Keratinocyte (primary cell): ENCODE measurements around the gene DUSP16. TPM values are rescaled to one million over a fixed set of nuclear protein-coding genes. Genes with fewer than 3 reads are reported as not detected.

ENCODE experiments used
- DNase-seq: peaks from one replicate; pipeline ENCODE4 v3.0.0-alpha.2; 2011; ENCODE audit warnings: low read depth, missing footprints, low spot score
- FAIRE-seq: peaks from 2 replicates; lab custom pipeline; 2011; peaks lifted over from hg19 to GRCh38; lab: Jason Lieb, UNC
- H2AFZ ChIP-seq: 2 replicates; pipeline ENCODE4 v1.6.0; 2012; ENCODE audit warnings: low read length, control low read depth, inconsistent platforms; ENCODE audit not compliant: control insufficient read depth
- H3K27ac ChIP-seq: 2 replicates; pipeline ENCODE4 v1.5.1; 2011; ENCODE audit warnings: low read length; ENCODE audit not compliant: control insufficient read depth, insufficient read depth
- H3K27me3 ChIP-seq: 3 replicates; pipeline ENCODE4 v1.6.0; 2011; ENCODE audit warnings: low read length; ENCODE audit not compliant: control insufficient read depth, insufficient read depth; ENCODE audit errors: extremely low read depth
- H3K36me3 ChIP-seq, 2 experiments: 2 replicates in 1 of 2; 3 replicates in 1 of 2; pipeline ENCODE4 v1.5.1; 2011; ENCODE audit warnings: low read length in 2 of 2, mild to moderate bottlenecking in 1 of 2; ENCODE audit not compliant: control insufficient read depth in 2 of 2, insufficient read depth in 2 of 2; ENCODE audit errors: extremely low read depth in 1 of 2
- H3K4me1 ChIP-seq: 3 replicates; pipeline ENCODE4 v1.5.1; 2011; ENCODE audit warnings: low read length; ENCODE audit not compliant: control insufficient read depth, insufficient read depth; ENCODE audit errors: extremely low read depth
- H3K4me2 ChIP-seq: 3 replicates; pipeline ENCODE4 v1.6.0; 2011; ENCODE audit warnings: low read depth, low read length; ENCODE audit not compliant: control insufficient read depth, insufficient read depth; ENCODE audit errors: extremely low read depth
- H3K4me3 ChIP-seq, 3 experiments: fragments of 200-600 bp in 1 of 3; sonication (generic) in 1 of 3; 2 replicates in 2 of 3; 3 replicates in 1 of 3; pipeline ENCODE4 v1.5.1; 2011 to 2016; ENCODE audit warnings: low read length in 3 of 3, mild to moderate bottlenecking in 3 of 3, control low read depth in 2 of 3, inconsistent platforms in 1 of 3, low read depth in 1 of 3, mixed read lengths in 1 of 3, mixed run types in 1 of 3, moderate library complexity in 1 of 3; ENCODE audit not compliant: control insufficient read depth in 2 of 3, insufficient read depth in 2 of 3; ENCODE audit errors: extremely low read depth in 1 of 3
- H3K79me2 ChIP-seq: 2 replicates; pipeline ENCODE4 v1.6.0; 2012; ENCODE audit warnings: low read length; ENCODE audit not compliant: control insufficient read depth, insufficient read depth
- H3K9ac ChIP-seq: 3 replicates; pipeline ENCODE4 v1.6.0; 2011; ENCODE audit warnings: low read length; ENCODE audit not compliant: control insufficient read depth, insufficient read depth; ENCODE audit errors: extremely low read depth
- H3K9me1 ChIP-seq: 3 replicates; pipeline ENCODE4 v1.6.0; 2011; ENCODE audit warnings: low read length; ENCODE audit not compliant: control insufficient read depth, insufficient read depth; ENCODE audit errors: extremely low read depth
- H3K9me3 ChIP-seq: 2 replicates; pipeline ENCODE4 v1.5.1; 2012; ENCODE audit warnings: low read depth, low read length; ENCODE audit not compliant: control insufficient read depth
- H4K20me1 ChIP-seq: 3 replicates; pipeline ENCODE4 v1.6.0; 2011; ENCODE audit warnings: low read length; ENCODE audit not compliant: control insufficient read depth, insufficient read depth; ENCODE audit errors: extremely low read depth
- EZH2 ChIP-seq: IDR thresholded peaks from one replicate; pipeline ENCODE4 v1.6.1; 2012; ENCODE audit warnings: inconsistent platforms, mild to moderate bottlenecking, low read length, moderate library complexity
- dilution Hi-C: fragments of 300-500 bp; cut with MboI; formaldehyde crosslinking; loops from one replicate; pipeline ENCODE4 v1.7.0; 2020; ENCODE audit warnings: low sequenced_read_pairs; ENCODE audit not compliant: extremely low pct_ligation_motif_present
- polyA plus RNA-seq, 5 experiments: library from polyadenylated mRNA; depleted of rRNA in 3 of 5; stranded (reverse) in 3 of 5; stranded (forward) in 1 of 5; unstranded in 1 of 5; fragments of >200 nt; gene quantifications; 1 replicate in 1 of 5; 2 replicates in 3 of 5; 3 replicates in 1 of 5; pipeline versions ENCODE4 v1.2.1 to v1.2.3, GENCODE V29; 2011 to 2012; ENCODE audit warnings: missing spikeins in 2 of 5, low read depth in 1 of 5, low replicate concordance in 1 of 5
- TF ChIP-seq, protein P1 (sequence below), 3 experiments: IDR thresholded peaks in 1 of 3; conservative IDR thresholded peaks in 1 of 3; optimal IDR thresholded peaks in 1 of 3; 2 replicates in 2 of 3; 3 replicates in 1 of 3; pipeline versions ENCODE3 to v1.5.1; 2011; ENCODE audit warnings: low read length in 3 of 3, mild to moderate bottlenecking in 3 of 3, moderate library complexity in 2 of 3, control low read depth in 1 of 3, inconsistent platforms in 1 of 3; ENCODE audit not compliant: insufficient read depth in 2 of 3; ENCODE audit errors: extremely low read depth in 1 of 3

The DUSP16 gene
- polyA plus RNA-seq, 1 donor (not counting 4 experiments of a cell fraction or from before 2014, with no cell fraction given) = 9.3 TPM

DNA sequence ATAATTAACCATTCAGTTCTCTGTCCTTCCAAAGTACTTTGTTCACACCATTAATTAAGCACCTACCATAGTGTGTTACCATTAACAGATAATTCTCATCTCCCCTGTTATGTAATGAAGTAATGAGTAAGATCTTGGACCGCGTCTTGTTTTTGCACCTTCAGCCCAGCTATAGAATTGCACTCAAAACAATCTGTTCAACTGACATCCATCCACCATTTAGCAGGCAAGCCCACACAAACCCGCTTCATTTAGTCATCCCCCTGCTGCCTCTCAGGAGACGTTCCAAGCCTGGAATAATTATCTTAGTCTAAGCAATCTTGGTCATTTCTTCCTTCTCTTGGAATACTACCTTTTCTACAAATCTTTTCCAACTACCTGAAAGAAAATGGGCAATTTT lies 74.4 kb downstream of the DUSP16 start:
- H3K4me1 ChIP-seq = no peaks in the 10 kb centered on the region
- H3K79me2 ChIP-seq = no peaks in the 10 kb centered on the region
- no peak overlapping the region for H3K4me3 ChIP-seq
- no peak for FAIRE-seq
- no peaks in the 10 kb centered on the region for H3K9me3 ChIP-seq
- H3K27ac ChIP-seq = no peak overlapping the region
- no peak overlapping the region for H3K4me2 ChIP-seq
- no peak overlapping the region for H2AFZ ChIP-seq
- no peak overlapping the region for H3K9ac ChIP-seq
- no peaks in the 10 kb centered on the region for H3K27me3 ChIP-seq
- no peak for TF ChIP-seq EZH2
- TF ChIP-seq, protein P1, sequence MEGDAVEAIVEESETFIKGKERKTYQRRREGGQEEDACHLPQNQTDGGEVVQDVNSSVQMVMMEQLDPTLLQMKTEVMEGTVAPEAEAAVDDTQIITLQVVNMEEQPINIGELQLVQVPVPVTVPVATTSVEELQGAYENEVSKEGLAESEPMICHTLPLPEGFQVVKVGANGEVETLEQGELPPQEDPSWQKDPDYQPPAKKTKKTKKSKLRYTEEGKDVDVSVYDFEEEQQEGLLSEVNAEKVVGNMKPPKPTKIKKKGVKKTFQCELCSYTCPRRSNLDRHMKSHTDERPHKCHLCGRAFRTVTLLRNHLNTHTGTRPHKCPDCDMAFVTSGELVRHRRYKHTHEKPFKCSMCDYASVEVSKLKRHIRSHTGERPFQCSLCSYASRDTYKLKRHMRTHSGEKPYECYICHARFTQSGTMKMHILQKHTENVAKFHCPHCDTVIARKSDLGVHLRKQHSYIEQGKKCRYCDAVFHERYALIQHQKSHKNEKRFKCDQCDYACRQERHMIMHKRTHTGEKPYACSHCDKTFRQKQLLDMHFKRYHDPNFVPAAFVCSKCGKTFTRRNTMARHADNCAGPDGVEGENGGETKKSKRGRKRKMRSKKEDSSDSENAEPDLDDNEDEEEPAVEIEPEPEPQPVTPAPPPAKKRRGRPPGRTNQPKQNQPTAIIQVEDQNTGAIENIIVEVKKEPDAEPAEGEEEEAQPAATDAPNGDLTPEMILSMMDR (optimal IDR thresholded peaks at IDR 0.05 in 1 of 3, IDR thresholded peaks at IDR 0.05 in 1 of 3, conservative IDR thresholded peaks at IDR 0.05 in 1 of 3; ENCODE audit: extremely low read depth in 1 of 3, insufficient read depth in 2 of 3, low read length in 3 of 3) = no peak
- H3K36me3 ChIP-seq = peaks cover 0 to 4% of the 10 kb centered on the region in 2 experiments
- DNase-seq = no peak
- H4K20me1 ChIP-seq = no peaks in the 10 kb centered on the region
- H3K9me1 ChIP-seq = no peaks in the 10 kb centered on the region
- dilution Hi-C loops = no loop called here

- no peak for FAIRE-seq
- dilution Hi-C loops = no loop called here
- Histone ChIP-seq H3K27ac (no peak overlapping the region), H3K4me2 (no peak overlapping the region), H3K36me3 (peaks cover 0 to 5% of the 10 kb centered on the region in 2 experiments), H2AFZ (no peak overlapping the region), H3K79me2 (no peaks in the 10 kb centered on the region), H3K27me3 (no peaks in the 10 kb centered on the region), H3K9me3 (no peaks in the 10 kb centered on the region), H3K4me3 (no peak overlapping the region), H4K20me1 (no peaks in the 10 kb centered on the region), H3K9me1 (no peaks in the 10 kb centered on the region), H3K4me1 (no peaks in the 10 kb centered on the region), H3K9ac (no peak overlapping the region)
- no peak for DNase-seq
- TF ChIP-seq, protein P1 (optimal IDR thresholded peaks at IDR 0.05 in 1 of 3, IDR thresholded peaks at IDR 0.05 in 1 of 3, conservative IDR thresholded peaks at IDR 0.05 in 1 of 3; ENCODE audit: extremely low read depth in 1 of 3, insufficient read depth in 2 of 3, low read length in 3 of 3) = no peak
- no peak for TF ChIP-seq EZH2
These were observed 75.2 kb downstream of the DUSP16 start for GRCh38 chr12:12487490-12487889.
